K562 (cell line): Measurements from ENCODE around the gene HSPA14. TPM values are rescaled to one million over a fixed set of nuclear protein-coding genes. Genes with fewer than 3 reads are reported as not detected.

Experiments
- AFF1 ChIP-seq, 2 experiments: fragments of 450-650 bp; IDR thresholded peaks; 2 replicates each; pipeline ENCODE4 v1.6.1; 2018; ENCODE audit warnings: mild to moderate bottlenecking in 2 of 2, low read depth in 1 of 2; ENCODE audit not compliant: partially characterized antibody in 2 of 2
- ARID3A ChIP-seq: IDR thresholded peaks from 2 replicates; pipeline ENCODE4 v1.6.1; 2012; ENCODE audit warnings: low read depth, low read length, improper control_type of control experiment, borderline replicate concordance
- BRF2 ChIP-seq: IDR thresholded peaks from 3 replicates; pipeline ENCODE4 v1.6.1; 2011; ENCODE audit warnings: borderline replicate concordance, mild to moderate bottlenecking; ENCODE audit not compliant: insufficient read length, insufficient read depth
- ELF2 ChIP-seq: fragments of 250-450 bp; sonication (Bioruptor Pico); IDR thresholded peaks from 2 replicates; pipeline ENCODE4 v1.5.0; 2021; ENCODE audit warnings: mild to moderate bottlenecking
- FOXA3 ChIP-seq, 2 experiments: fragments of 450-650 bp in 1 of 2; sonication (generic) in 1 of 2; formaldehyde crosslinking; IDR thresholded peaks in 1 of 2; conservative IDR thresholded peaks in 1 of 2; 2 replicates each; pipeline versions ENCODE4 v1.4.0 to v1.8.0; 2020 to 2022; ENCODE audit warnings: mild to moderate bottlenecking in 2 of 2, missing genetic modification reagents in 1 of 2
- MCM5 ChIP-seq: fragments of 450-650 bp; IDR thresholded peaks from 2 replicates; pipeline ENCODE4 v1.6.1; 2016; ENCODE audit warnings: low read depth
- PURB ChIP-seq: sonication (generic); formaldehyde crosslinking; IDR thresholded peaks from 2 replicates; pipeline ENCODE4 v1.9.0; 2021; ENCODE audit warnings: low read depth, mild to moderate bottlenecking, missing genetic modification reagents
- RAD21 ChIP-seq, 2 experiments: fragments of 250-450 bp in 1 of 2; fragments of 450-650 bp in 1 of 2; sonication (Bioruptor Pico) in 1 of 2; formaldehyde crosslinking in 1 of 2; IDR thresholded peaks in 1 of 2; conservative IDR thresholded peaks in 1 of 2; 2 replicates each; pipeline versions ENCODE4 v1.4.0 to v1.8.0; 2020 to 2022; ENCODE audit warnings: mild to moderate bottlenecking in 2 of 2, moderate library complexity in 1 of 2
- RNF219 ChIP-seq: fragments of 250-450 bp; sonication (Bioruptor Pico); IDR thresholded peaks from 2 replicates; pipeline ENCODE4 v1.5.0; 2022; ENCODE audit warnings: mild to moderate bottlenecking
- SRF ChIP-seq, 2 experiments: fragments of 250-450, 450-650 bp in 1 of 2; sonication (Bioruptor Pico) in 1 of 2; sonication (generic) in 1 of 2; formaldehyde crosslinking; IDR thresholded peaks; 2 replicates each; pipeline versions ENCODE4 v1.5.0 to v1.5.1; 2020 to 2022; ENCODE audit warnings: mild to moderate bottlenecking in 1 of 2, missing genetic modification reagents in 1 of 2
- TSC22D4 ChIP-seq: fragments of 450-650 bp; IDR thresholded peaks from 2 replicates; pipeline ENCODE4 v1.6.1; 2016; ENCODE audit warnings: missing genetic modification characterization, missing biosample characterization, control low read depth
- ZBTB49 ChIP-seq: sonication (generic); formaldehyde crosslinking; IDR thresholded peaks from 2 replicates; pipeline ENCODE4 v1.8.0; 2022; ENCODE audit warnings: missing genetic modification reagents, mild to moderate bottlenecking, borderline replicate concordance
- ZNF239 ChIP-seq: fragments of 250-450 bp; sonication (Bioruptor Pico); IDR thresholded peaks from 2 replicates; pipeline ENCODE4 v1.4.0; 2020; ENCODE audit warnings: mild to moderate bottlenecking
- polyA plus RNA-seq, 8 experiments: library from polyadenylated mRNA; depleted of rRNA in 4 of 8; stranded (reverse) in 5 of 8; unstranded in 3 of 8; fragments of >200 nt; fragmentation: Nextera tagmentation in 2 of 8; fragmentation: Illumina TruSeq in 1 of 8; extraction: Ambion mirVana in 2 of 8; extraction: Trizol in 1 of 8; gene quantifications; 2 replicates each; pipeline versions ENCODE4 v1.2.1 to v1.2.3, GENCODE V29; 2011 to 2014; ENCODE audit warnings: inconsistent platforms in 1 of 8, missing spikeins in 1 of 8
- total RNA-seq, 7 experiments: library from RNA; depleted of rRNA in 6 of 7; stranded (reverse); fragments of >200 nt in 6 of 7; fragmentation: Illumina TruSeq in 2 of 7; extraction: Trizol in 2 of 7; gene quantifications; 2 replicates each; pipeline versions ENCODE4 v1.2.1 to v1.2.3, GENCODE V29; 2011 to 2021; ENCODE audit warnings: low replicate concordance in 1 of 7

HSPA14 gene
- total and polyA plus RNA-seq, 9 of the 15 experiments (the other 6 are each of a cell fraction or from before 2014, with no cell fraction given) = 41.9 to 75.0 (median 63.2) TPM

- TF ChIP-seq AFF1 (IDR thresholded peaks at IDR 0.05; ENCODE audit: low read depth in 1 of 2, partially characterized antibody in 2 of 2) (no peak), ZBTB49 (no peak), ARID3A (no peak), PURB (no peak), SRF (CRISPR knock-in tag; IDR thresholded peaks at IDR 0.05) (no peak), ZNF239 (no peak), TSC22D4 (no peak), RNF219 (CRISPR knock-in tag) (no peak), ELF2 (peak; percentile 56; the same call in 1 of the 2 replicates), MCM5 (no peak), BRF2 (no peak), FOXA3 (CRISPR knock-in tag; conservative IDR thresholded peaks at IDR 0.05 in 1 of 2, IDR thresholded peaks at IDR 0.05 in 1 of 2) (no peak), RAD21 (CRISPR knock-in tag; conservative IDR thresholded peaks at IDR 0.05 in 1 of 2, IDR thresholded peaks at IDR 0.05 in 1 of 2) (no peak)
These were observed 40.4 kb downstream of the HSPA14 start, which contains the start of gene SUV39H2 (continued) for GRCh38 chr10:14878266-14879123.
